ENCODE measurements around the gene LPAR5.
"Not testable (repeated sequence)": the region's sequence is repeated elsewhere in the genome, so short reads cannot be mapped to it uniquely, and the experiment has no call there.

DNA sequence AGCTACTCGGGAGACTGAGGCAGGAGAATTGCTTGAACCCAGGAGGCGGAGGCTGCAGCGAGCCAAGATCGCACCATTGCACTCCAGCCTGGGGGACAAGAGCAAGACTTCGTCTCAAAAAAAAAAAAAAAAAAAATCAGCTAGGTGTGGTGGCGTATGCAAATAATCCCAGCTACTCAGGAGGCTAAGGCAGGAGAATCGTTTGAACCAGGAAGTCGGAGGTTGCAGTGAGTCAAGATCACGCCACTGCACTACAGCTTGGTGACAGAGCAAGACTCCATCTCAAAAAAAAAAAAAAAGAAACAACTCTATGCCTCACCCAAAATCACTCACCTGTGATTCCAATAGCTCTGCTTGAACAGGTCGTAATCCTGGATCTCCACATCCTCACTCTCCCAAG lies 40.1 kb downstream of the LPAR5 start:
- TF ChIP-seq, protein P1, sequence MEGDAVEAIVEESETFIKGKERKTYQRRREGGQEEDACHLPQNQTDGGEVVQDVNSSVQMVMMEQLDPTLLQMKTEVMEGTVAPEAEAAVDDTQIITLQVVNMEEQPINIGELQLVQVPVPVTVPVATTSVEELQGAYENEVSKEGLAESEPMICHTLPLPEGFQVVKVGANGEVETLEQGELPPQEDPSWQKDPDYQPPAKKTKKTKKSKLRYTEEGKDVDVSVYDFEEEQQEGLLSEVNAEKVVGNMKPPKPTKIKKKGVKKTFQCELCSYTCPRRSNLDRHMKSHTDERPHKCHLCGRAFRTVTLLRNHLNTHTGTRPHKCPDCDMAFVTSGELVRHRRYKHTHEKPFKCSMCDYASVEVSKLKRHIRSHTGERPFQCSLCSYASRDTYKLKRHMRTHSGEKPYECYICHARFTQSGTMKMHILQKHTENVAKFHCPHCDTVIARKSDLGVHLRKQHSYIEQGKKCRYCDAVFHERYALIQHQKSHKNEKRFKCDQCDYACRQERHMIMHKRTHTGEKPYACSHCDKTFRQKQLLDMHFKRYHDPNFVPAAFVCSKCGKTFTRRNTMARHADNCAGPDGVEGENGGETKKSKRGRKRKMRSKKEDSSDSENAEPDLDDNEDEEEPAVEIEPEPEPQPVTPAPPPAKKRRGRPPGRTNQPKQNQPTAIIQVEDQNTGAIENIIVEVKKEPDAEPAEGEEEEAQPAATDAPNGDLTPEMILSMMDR (IDR thresholded peaks at IDR 0.05), result not testable (repeated sequence)
- TF ChIP-seq POLR2AphosphoS5 (IDR thresholded peaks at IDR 0.05), result not testable (repeated sequence)
